ENCODE measurements around the gene MLXIPL.

- peak; percentile 44 for TF ChIP-seq CTCF (IDR thresholded peaks at IDR 0.05; ENCODE audit: low read depth, low read length)
- TF ChIP-seq POLR2A (IDR thresholded peaks at IDR 0.05; ENCODE audit: extremely low read depth, insufficient read length) = no peak
- no peak for TF ChIP-seq MAX (IDR thresholded peaks at IDR 0.05; ENCODE audit: low read depth, low read length)
Observed at GRCh38 chr7:73612598-73613269, 11.6 kb downstream of the MLXIPL start.

All from NB4 (cell line).